ENCODE results near the gene C11orf16. TPM values are rescaled to one million over a fixed set of nuclear protein-coding genes. Genes with fewer than 3 reads are reported as not detected.

Gene C11orf16
- total RNA-seq, 1 experiment from 2014 or later: not detected

DNA sequence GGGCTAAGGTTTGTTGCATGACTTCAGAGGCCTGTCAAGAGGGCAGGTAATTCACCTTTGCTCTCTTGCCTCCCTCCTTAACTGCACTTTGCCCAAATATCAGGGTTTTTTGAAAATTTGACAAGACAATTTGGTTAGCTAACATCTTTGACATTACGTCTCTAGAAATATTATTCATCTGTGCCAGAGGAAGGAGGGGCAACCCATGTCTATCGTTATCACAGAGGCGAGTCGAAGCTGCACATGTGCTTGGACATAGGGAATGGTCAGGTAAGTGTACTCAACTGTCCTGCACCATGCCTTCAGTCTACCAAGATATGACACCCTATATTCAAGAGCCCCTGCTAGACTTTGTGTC, 18.1 kb downstream of the C11orf16 start:
- CTCF ChIA-PET: interaction anchor here (0.6 kb wide), 1 partner anchor 473 kb away, joined by 4 read pairs; no protein-coding TSS in a partner anchor
- intact Hi-C loops (cut with micrococcal nuclease; ENCODE audit: unreplicated experiment): loop anchor here (5.0 kb wide), 1 partner anchor 223 kb away; no protein-coding TSS in a partner anchor

DNA sequence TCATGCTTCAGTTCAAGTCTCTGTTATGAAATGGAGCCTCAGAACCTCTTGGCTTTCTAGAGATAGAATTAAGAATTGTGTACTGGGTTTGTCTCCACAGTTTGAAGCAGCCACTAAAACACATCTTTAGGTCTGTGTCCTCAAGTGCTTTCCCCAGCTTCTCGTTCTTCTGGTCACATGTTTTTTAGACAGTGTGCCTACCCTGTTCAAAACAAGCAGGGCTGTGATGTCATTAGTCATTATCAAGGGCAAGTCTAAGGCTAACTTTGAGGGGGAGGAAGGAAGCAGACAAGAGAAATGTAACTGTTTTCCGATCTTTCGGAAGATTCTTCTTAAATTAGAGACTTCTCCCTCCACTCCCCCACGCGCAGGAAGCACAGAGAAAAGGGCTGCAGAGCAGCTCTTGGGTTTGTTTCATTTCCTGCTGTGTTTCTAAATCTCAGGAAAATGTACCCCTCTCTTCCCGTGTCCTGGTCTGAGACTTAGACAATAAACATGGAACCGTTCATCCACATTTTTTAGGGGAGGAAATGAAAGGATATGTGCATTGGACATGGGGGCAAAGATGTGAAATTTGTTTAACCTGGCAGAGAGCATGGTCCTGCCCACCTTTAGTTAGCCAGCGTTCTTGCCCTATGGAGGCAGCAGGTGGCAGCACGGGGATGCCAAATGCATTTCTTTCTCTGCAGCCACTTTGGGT, 18.6 kb downstream of the C11orf16 start:
- Histone ChIP-seq H3K4me1 (replicated peaks; ENCODE audit: insufficient read depth) (peaks cover 13% of the 10 kb centered on the region), H3K36me3 (ENCODE audit: low read depth) (no peaks in the 10 kb centered on the region), H3K27me3 (ENCODE audit: insufficient read depth, low read depth) (no peaks in the 10 kb centered on the region), H3K27ac (no peak overlapping the region), H3F3A (ENCODE audit: insufficient read depth, low read depth) (no peaks in the 10 kb centered on the region; the same call in 1 of the 2 replicates), H3K4me3 (no peak overlapping the region), H3K9me2 (ENCODE audit: insufficient read depth) (no peaks in the 10 kb centered on the region), H2AFZ (no peak overlapping the region), H3K9me3 (ENCODE audit: insufficient read depth, low read depth) (no peaks in the 10 kb centered on the region), H4K20me1 (ENCODE audit: insufficient read depth) (no peaks in the 10 kb centered on the region), H3K4me2 (no peak overlapping the region), H3K79me2 (ENCODE audit: low read depth) (0 out of 2 replicates have a peak, but pooled peaks cover 5% of the 10 kb centered on the region)
- ChIA-PET CTCF (no interaction called here), POLR2A (ENCODE audit: unreplicated experiment) (no interaction called here)
- BruUV-seq (replicated peaks): no TSS peak
- intact Hi-C loops (cut with micrococcal nuclease; ENCODE audit: unreplicated experiment): loop anchor here (5.0 kb wide), 1 partner anchor 223 kb away; no protein-coding TSS in a partner anchor
- DNase-seq: no peak
- TF ChIP-seq, protein P1, sequence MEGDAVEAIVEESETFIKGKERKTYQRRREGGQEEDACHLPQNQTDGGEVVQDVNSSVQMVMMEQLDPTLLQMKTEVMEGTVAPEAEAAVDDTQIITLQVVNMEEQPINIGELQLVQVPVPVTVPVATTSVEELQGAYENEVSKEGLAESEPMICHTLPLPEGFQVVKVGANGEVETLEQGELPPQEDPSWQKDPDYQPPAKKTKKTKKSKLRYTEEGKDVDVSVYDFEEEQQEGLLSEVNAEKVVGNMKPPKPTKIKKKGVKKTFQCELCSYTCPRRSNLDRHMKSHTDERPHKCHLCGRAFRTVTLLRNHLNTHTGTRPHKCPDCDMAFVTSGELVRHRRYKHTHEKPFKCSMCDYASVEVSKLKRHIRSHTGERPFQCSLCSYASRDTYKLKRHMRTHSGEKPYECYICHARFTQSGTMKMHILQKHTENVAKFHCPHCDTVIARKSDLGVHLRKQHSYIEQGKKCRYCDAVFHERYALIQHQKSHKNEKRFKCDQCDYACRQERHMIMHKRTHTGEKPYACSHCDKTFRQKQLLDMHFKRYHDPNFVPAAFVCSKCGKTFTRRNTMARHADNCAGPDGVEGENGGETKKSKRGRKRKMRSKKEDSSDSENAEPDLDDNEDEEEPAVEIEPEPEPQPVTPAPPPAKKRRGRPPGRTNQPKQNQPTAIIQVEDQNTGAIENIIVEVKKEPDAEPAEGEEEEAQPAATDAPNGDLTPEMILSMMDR (conservative IDR thresholded peaks at IDR 0.05): peak; percentile 66
- no peak for TF ChIP-seq EZH2 (IDR thresholded peaks at IDR 0.05; ENCODE audit: low read depth)

More for the DNA sequence above, 18.1 kb downstream of the C11orf16 start:
- H3K9me3 ChIP-seq (ENCODE audit: insufficient read depth, low read depth): no peaks in the 10 kb centered on the region
- POLR2A ChIA-PET (ENCODE audit: unreplicated experiment): no interaction called here
- 0 out of 2 replicates have a peak, but pooled peaks cover 5% of the 10 kb centered on the region for H3K79me2 ChIP-seq (ENCODE audit: low read depth)
- H3K4me3 ChIP-seq: no peak overlapping the region
- H2AFZ ChIP-seq: no peak overlapping the region
- no peak for DNase-seq
- H3K27me3 ChIP-seq (ENCODE audit: insufficient read depth, low read depth): no peaks in the 10 kb centered on the region
- no TSS peak for BruUV-seq (replicated peaks)
- no peaks in the 10 kb centered on the region; the same call in 1 of the 2 replicates for H3F3A ChIP-seq (ENCODE audit: insufficient read depth, low read depth)
- H3K27ac ChIP-seq: no peak overlapping the region
- no peak overlapping the region for H3K4me2 ChIP-seq
- TF ChIP-seq EZH2 (IDR thresholded peaks at IDR 0.05; ENCODE audit: low read depth): no peak
- TF ChIP-seq, protein P1 (conservative IDR thresholded peaks at IDR 0.05): peak; percentile 12; the same call in 1 of the 2 replicates
- peaks cover 11% of the 10 kb centered on the region for H3K4me1 ChIP-seq (replicated peaks; ENCODE audit: insufficient read depth)
- H3K36me3 ChIP-seq (ENCODE audit: low read depth): no peaks in the 10 kb centered on the region
- no peaks in the 10 kb centered on the region for H4K20me1 ChIP-seq (ENCODE audit: insufficient read depth)
- no peaks in the 10 kb centered on the region for H3K9me2 ChIP-seq (ENCODE audit: insufficient read depth)

DNA sequence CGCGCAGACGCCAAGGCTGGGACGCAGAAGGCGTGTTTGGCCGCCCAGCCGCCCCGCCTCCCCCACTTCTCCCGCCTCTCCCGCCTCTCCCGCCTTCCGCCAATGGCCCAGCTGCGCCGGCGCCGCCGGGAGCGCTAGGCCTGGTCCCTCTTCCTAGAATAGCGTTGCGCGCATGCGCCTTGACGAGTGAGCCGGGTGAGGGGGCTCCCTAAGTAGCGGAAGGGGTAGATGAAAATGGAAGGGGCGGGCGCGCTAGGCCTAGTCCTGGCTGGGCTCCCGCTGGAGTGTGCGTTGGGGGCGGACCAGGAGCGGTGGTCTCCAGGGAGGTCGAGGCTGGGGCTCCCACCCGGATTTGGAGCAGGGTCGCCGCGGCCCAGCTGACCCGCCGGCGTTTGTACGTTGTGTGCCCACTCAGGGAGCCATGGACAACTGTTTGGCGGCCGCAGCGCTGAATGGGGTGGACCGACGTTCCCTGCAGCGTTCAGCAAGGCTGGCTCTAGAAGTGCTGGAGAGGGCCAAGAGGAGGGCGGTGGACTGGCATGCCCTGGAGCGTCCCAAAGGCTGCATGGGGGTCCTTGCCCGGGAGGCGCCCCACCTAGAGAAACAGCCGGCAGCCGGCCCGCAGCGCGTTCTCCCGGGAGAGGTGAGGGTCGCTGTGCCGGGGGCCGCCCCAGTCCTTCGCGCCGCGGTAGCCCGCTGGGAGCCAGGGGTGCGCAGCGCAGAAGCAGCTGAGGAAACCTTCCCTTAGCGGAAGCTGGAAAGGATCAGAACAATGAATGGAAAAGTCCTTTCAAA, 21.5 kb downstream of the C11orf16 start, which contains the start of gene AKIP1:
Gene AKIP1 (plus strand): TSS at position 161 of the 795 bp plus-strand sequence. CDS start 261 bp downstream, at position 422.
- TF ChIP-seq EZH2 (IDR thresholded peaks at IDR 0.05; ENCODE audit: low read depth): no peak
- TF ChIP-seq, protein P1 (conservative IDR thresholded peaks at IDR 0.05): no peak
- Histone ChIP-seq H3K27me3 (ENCODE audit: insufficient read depth, low read depth) (no peaks in the 10 kb centered on the region), H3F3A (ENCODE audit: insufficient read depth, low read depth) (peaks cover 6% of the 10 kb centered on the region), H4K20me1 (ENCODE audit: insufficient read depth) (no peaks in the 10 kb centered on the region), H2AFZ (peak within 1 kb of the TSS; percentile 95), H3K9me3 (ENCODE audit: insufficient read depth, low read depth) (no peaks in the 10 kb centered on the region), H3K4me3 (peak within 1 kb of the TSS; percentile 88), H3K79me2 (ENCODE audit: low read depth) (0 out of 2 replicates have a peak, but pooled peaks cover 5% of the 10 kb centered on the region), H3K27ac (no peak within 1 kb of the TSS), H3K36me3 (ENCODE audit: low read depth) (no peaks in the 10 kb centered on the region), H3K4me1 (replicated peaks; ENCODE audit: insufficient read depth) (peaks cover 18% of the 10 kb centered on the region), H3K4me2 (peak within 1 kb of the TSS; percentile 83), H3K9me2 (ENCODE audit: insufficient read depth) (no peaks in the 10 kb centered on the region)
- TSS peak; percentile 26 for BruUV-seq (replicated peaks)
- ChIA-PET CTCF (interaction anchor here (0.6 to 0.7 kb wide), 2 partner anchors 41 to 228 kb away, joined by 3 read pairs; no protein-coding TSS in a partner anchor), POLR2A (ENCODE audit: unreplicated experiment) (interaction anchor here (0.6 kb wide), 3 partner anchors 192 to 324 kb away, joined by 3 to 5 read pairs (median 4); no protein-coding TSS in a partner anchor)
- DNase-seq: peak; percentile 64 to 86
- intact Hi-C loops (cut with micrococcal nuclease; ENCODE audit: unreplicated experiment): loop anchor here (2.0 to 5.0 kb wide), 4 partner anchors 98 to 568 kb away; no protein-coding TSS in a partner anchor

Measured in PC-9 (cell line).